ENCODE data around the gene HINFP. TPM values are rescaled to one million over a fixed set of nuclear protein-coding genes. Genes with fewer than 3 reads are reported as not detected.

The HINFP gene
- total and polyA plus RNA-seq, 2 of the 8 experiments (the other 6 are each of a cell fraction or from before 2014, with no cell fraction given), result 35.0 to 37.3 TPM

DNA sequence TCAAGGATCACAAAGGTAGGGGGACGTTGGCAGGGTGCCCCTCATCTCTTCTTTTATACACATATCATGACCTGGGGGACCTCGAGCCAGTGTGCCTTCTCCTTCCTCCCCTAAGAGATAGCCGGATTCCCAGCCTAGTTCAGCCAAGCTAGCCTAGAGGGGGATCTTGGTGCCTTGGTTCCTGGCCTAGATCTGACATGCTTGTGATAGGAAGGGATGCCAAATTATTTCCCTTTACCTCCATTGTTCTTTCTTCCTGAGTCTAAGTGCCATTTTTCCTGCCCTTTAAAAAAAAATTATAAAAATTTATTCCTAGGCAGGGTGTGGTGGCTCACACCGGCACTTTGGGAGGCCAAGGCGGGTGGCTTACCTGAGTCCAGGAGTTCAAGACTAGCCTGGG, 7.0 kb upstream of the HINFP start:
- H3K4me3 ChIP-seq (ENCODE audit: extremely low read depth in 1 of 4, insufficient read depth in 2 of 4, low read depth in 3 of 4, low read length in 4 of 4), result no peak overlapping the region
- H3K36me3 ChIP-seq (ENCODE audit: control insufficient read depth in 2 of 4, insufficient read depth in 4 of 4, low read length in 3 of 4), result no peaks in the 10 kb centered on the region; a peak in 1 of 8 replicates
- POLR2A ChIA-PET (ENCODE audit: partially characterized antibody), result interaction anchor here (2.1 to 10.6 kb wide), 2 partner anchors 19 to 20 kb away, joined by 14 to 139 read pairs; a partner anchor contains a TSS
- no peak overlapping the region for H3K27ac ChIP-seq (ENCODE audit: low read depth, low read length)
- no peak overlapping the region for H4K8ac ChIP-seq (ENCODE audit: extremely low read depth, insufficient read depth, low read length)
- H2BK15ac ChIP-seq (ENCODE audit: low read length), result no peak overlapping the region
- H3K18ac ChIP-seq (ENCODE audit: extremely low read depth, low read length), result no peak overlapping the region
- H3K14ac ChIP-seq (ENCODE audit: insufficient read length), result no peak overlapping the region
- H4K5ac ChIP-seq (ENCODE audit: insufficient read length, low read depth, low read length), result no peak overlapping the region
- H3K23ac ChIP-seq (ENCODE audit: insufficient read length), result no peak overlapping the region
- H2BK120ac ChIP-seq (replicated peaks; ENCODE audit: low read depth, low read length), result no peak overlapping the region
- no peak overlapping the region for H4K91ac ChIP-seq (replicated peaks; ENCODE audit: insufficient read length, low read length)
- H3K4me2 ChIP-seq (ENCODE audit: insufficient read depth in 1 of 2, low read depth in 2 of 2, low read length in 2 of 2), result no peak overlapping the region
- no peak overlapping the region for H3K9ac ChIP-seq (replicated peaks in 1 of 4; ENCODE audit: extremely low read depth in 1 of 4, low read depth in 3 of 4, low read length in 3 of 4)
- H4K20me1 ChIP-seq (replicated peaks in 1 of 2; ENCODE audit: control insufficient read depth in 1 of 2, insufficient read depth in 2 of 2, low read length in 2 of 2), result no peaks in the 10 kb centered on the region
- no peaks in the 10 kb centered on the region for H3K27me3 ChIP-seq (replicated peaks in 1 of 4; ENCODE audit: control insufficient read depth in 3 of 4, extremely low read depth in 1 of 4, insufficient read depth in 3 of 4, low read length in 3 of 4)
- no peak overlapping the region for H2BK5ac ChIP-seq (ENCODE audit: low read depth, low read length)
- no peak overlapping the region for H2AFZ ChIP-seq (ENCODE audit: low read length)
- 93% methylated on average over 5 of the region's 5 CpGs; no CpG with 5 or more reads in 1 of the 2 experiments for WGBS, 2 experiments (ENCODE audit: extremely low coverage in 1 of 2, insufficient coverage in 1 of 2, insufficient read length in 1 of 2, insufficient replicate concordance in 2 of 2, low coverage in 1 of 2, low lambda C conversion rate in 2 of 2, missing lambda C conversion rate in 1 of 2)
- CTCF ChIA-PET (ENCODE audit: partially characterized antibody), result interaction anchor here (0.7 to 1.2 kb wide), 3 partner anchors 15 to 135 kb away, joined by 3 read pairs; no protein-coding TSS in a partner anchor
- H3K23me2 ChIP-seq (ENCODE audit: low read depth, low read length), result no peaks in the 10 kb centered on the region
- no peaks in the 10 kb centered on the region for H3K9me3 ChIP-seq (ENCODE audit: insufficient read depth in 2 of 2, low read depth in 1 of 2, low read length in 1 of 2)
- no peak for TF ChIP-seq POU5F1 (IDR thresholded peaks at IDR 0.05; ENCODE audit: low read depth, low read length)
- no peak for TF ChIP-seq GTF2F1 (IDR thresholded peaks at IDR 0.05; ENCODE audit: borderline replicate concordance, low read depth, low read length)
- no peak for TF ChIP-seq SIRT6 (IDR thresholded peaks at IDR 0.05; ENCODE audit: low read length)
- TF ChIP-seq MAX (IDR thresholded peaks at IDR 0.05), result no peak
- TF ChIP-seq POLR2AphosphoS5 (IDR thresholded peaks at IDR 0.05; ENCODE audit: low read depth, low read length), result no peak
- TF ChIP-seq PHF8 (conservative IDR thresholded peaks at IDR 0.05; ENCODE audit: low read depth, low read length), result no peak
- TF ChIP-seq BCL11A (IDR thresholded peaks at IDR 0.05; ENCODE audit: low read depth in 2 of 2, low read length in 2 of 2), result no peak
- no peak overlapping the region for H3K4ac ChIP-seq (replicated peaks; ENCODE audit: insufficient read length, low read depth, low read length)
- H2AK5ac ChIP-seq (ENCODE audit: low read depth, low read length), result no peak overlapping the region
- H3K56ac ChIP-seq (replicated peaks; ENCODE audit: insufficient read length, low read depth, low read length), result no peak overlapping the region
- no peaks in the 10 kb centered on the region; the same call in 1 of the 2 replicates for H3K79me1 ChIP-seq (ENCODE audit: low read depth, low read length)
- no peak overlapping the region for H2BK12ac ChIP-seq (ENCODE audit: low read depth, low read length)
- DNase-seq (ENCODE audit: low read depth in 1 of 2, low spot score in 2 of 2) (no peak), FAIRE-seq (no peak)
- no peaks in the 10 kb centered on the region for H3K79me2 ChIP-seq (ENCODE audit: control insufficient read depth in 1 of 2, insufficient read depth in 2 of 2, low read length in 2 of 2)
- H2BK20ac ChIP-seq (ENCODE audit: low read length), result no peak overlapping the region
- peaks cover 0 to 4% (median 0%) of the 10 kb centered on the region in 4 experiments; a peak in 1 of 7 replicates for H3K4me1 ChIP-seq (replicated peaks in 1 of 4; ENCODE audit: control insufficient read depth in 3 of 4, insufficient read depth in 4 of 4, low read length in 3 of 4)

Data from H1 (cell line).